Natural killer cell (primary cell): Measurements from ENCODE around the gene TANC1. TPM values are rescaled to one million over a fixed set of nuclear protein-coding genes. Genes with fewer than 3 reads are reported as not detected.

Experiments used
- ATAC-seq, 3 donors: fragments of 150-1000 bp in 2 of 3; fragments of 200-7000 bp in 1 of 3; cut with Tn5 transposase; 1 replicate in 1 of 3; 2 replicates in 2 of 3; pipeline ENCODE4 v1.10.0; 2021; ENCODE audit warnings: mild to moderate bottlenecking in 2 of 3, moderate library complexity in 2 of 3
- DNase-seq, 2 donors: peaks; one replicate each; pipeline versions ENCODE4 v3.0.0 to v3.0.0-alpha.2; 2013 to 2021; ENCODE audit warnings: mixed read lengths in 1 of 2
- H3K27ac ChIP-seq: one replicate; pipeline ENCODE4 v1.5.1; 2013; ENCODE audit warnings: mild to moderate bottlenecking, low read length
- H3K27me3 ChIP-seq: one replicate; pipeline ENCODE4 v1.6.1; 2013; ENCODE audit warnings: low read length; ENCODE audit not compliant: control insufficient read depth, insufficient read depth
- H3K36me3 ChIP-seq: one replicate; pipeline ENCODE4 v1.6.1; 2013; ENCODE audit warnings: low read length; ENCODE audit not compliant: control insufficient read depth, insufficient read depth
- H3K4me1 ChIP-seq: one replicate; pipeline ENCODE4 v1.6.1; 2013; ENCODE audit warnings: low read length; ENCODE audit not compliant: control insufficient read depth, insufficient read depth
- H3K4me3 ChIP-seq: one replicate; pipeline ENCODE4 v1.5.1; 2013; ENCODE audit warnings: low read length
- H3K9me3 ChIP-seq: one replicate; pipeline ENCODE4 v1.6.1; 2013; ENCODE audit warnings: low read length; ENCODE audit not compliant: control insufficient read depth, insufficient read depth
- H3K27ac Mint-ChIP-seq, 2 donors: one replicate each; pipeline ENCODE4 v1.8.0; 2022; ENCODE audit warnings: mild to moderate bottlenecking in 2 of 2, mixed read lengths in 2 of 2, moderate library complexity in 1 of 2
- H3K27me3 Mint-ChIP-seq, 2 donors: one replicate each; pipeline ENCODE4 v1.8.0; 2022; ENCODE audit warnings: low read depth in 2 of 2, mixed read lengths in 2 of 2
- H3K36me3 Mint-ChIP-seq: one replicate; pipeline ENCODE4 v1.8.0; 2022; ENCODE audit warnings: mixed read lengths
- H3K4me1 Mint-ChIP-seq, 2 donors: one replicate each; pipeline ENCODE4 v1.8.0; 2022; ENCODE audit warnings: mixed read lengths in 2 of 2
- H3K4me3 Mint-ChIP-seq: one replicate; pipeline ENCODE4 v1.8.0; 2022; ENCODE audit warnings: mild to moderate bottlenecking, moderate library complexity, mixed read lengths
- H3K9me3 Mint-ChIP-seq, 2 donors: one replicate each; pipeline ENCODE4 v1.8.0; 2022; ENCODE audit warnings: mixed read lengths in 2 of 2
- WGBS: methylation state at CpG from one replicate; pipeline ENCODE4 v1.1.7; 2013; ENCODE audit warnings: missing lambda C conversion rate; ENCODE audit not compliant: insufficient coverage; 5-methylcytosine and 5-hydroxymethylcytosine counted together
- intact Hi-C: fragments of 100-400 bp; cut with micrococcal nuclease; formaldehyde crosslinking; loops from one replicate; pipeline ENCODE4 v1.14.2; 2022
- total RNA-seq, 4 donors: library from RNA; stranded (reverse); fragments of 120-200 nt in 1 of 4; gene quantifications; one replicate each; pipeline versions ENCODE4 v1.2.3 to v1.2.4, GENCODE V29; 2013 to 2022
- TF ChIP-seq, protein P1 (sequence below): fragments of 200-600 bp; IDR thresholded peaks from one replicate; pipeline ENCODE4 v1.8.0; 2022; ENCODE audit warnings: antibody characterized with exemption

The TANC1 gene
- total RNA-seq, 3 donors from 2014 or later (not counting 1 experiment from before 2014, with no cell fraction given): 0.82 to 4.2 (median 1.1) TPM

DNA sequence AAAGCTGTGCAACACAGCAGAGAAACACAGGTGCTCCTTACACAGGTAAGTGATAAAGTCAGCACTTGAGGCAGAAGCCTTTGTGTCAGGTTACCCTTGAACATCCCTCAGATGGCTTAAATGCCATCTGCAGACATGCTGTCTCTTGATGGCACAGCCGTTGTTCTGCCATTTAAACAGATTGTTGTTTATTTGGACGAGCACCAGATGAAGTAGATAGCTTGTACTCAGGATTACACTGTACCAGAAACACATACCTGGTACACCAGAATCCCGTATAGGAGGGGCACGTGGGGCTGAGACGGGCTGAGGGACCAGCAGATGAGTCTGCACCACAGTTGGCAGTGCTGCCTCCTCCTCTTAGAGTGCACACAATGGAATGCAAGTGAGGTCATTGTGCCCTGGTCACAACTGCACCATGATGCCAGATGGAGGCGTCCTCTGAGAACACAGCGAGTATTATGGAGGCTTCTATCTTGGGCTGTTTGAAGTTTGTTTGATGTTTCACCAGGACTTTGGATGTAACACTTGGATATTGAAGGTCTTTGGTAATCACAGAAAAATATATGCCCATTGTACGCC, 143.0 kb downstream of the TANC1 start:
- TF ChIP-seq, protein P1, sequence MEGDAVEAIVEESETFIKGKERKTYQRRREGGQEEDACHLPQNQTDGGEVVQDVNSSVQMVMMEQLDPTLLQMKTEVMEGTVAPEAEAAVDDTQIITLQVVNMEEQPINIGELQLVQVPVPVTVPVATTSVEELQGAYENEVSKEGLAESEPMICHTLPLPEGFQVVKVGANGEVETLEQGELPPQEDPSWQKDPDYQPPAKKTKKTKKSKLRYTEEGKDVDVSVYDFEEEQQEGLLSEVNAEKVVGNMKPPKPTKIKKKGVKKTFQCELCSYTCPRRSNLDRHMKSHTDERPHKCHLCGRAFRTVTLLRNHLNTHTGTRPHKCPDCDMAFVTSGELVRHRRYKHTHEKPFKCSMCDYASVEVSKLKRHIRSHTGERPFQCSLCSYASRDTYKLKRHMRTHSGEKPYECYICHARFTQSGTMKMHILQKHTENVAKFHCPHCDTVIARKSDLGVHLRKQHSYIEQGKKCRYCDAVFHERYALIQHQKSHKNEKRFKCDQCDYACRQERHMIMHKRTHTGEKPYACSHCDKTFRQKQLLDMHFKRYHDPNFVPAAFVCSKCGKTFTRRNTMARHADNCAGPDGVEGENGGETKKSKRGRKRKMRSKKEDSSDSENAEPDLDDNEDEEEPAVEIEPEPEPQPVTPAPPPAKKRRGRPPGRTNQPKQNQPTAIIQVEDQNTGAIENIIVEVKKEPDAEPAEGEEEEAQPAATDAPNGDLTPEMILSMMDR: no peak
- no peak overlapping the region for H3K27ac ChIP-seq
- H3K4me1 ChIP-seq: no peaks in the 10 kb centered on the region
- Mint-ChIP-seq H3K36me3 (no peaks in the 10 kb centered on the region), H3K27ac (no peak overlapping the region), H3K4me3 (no peak overlapping the region), H3K27me3 (peaks cover 8 to 13% of the 10 kb centered on the region in 2 donors), H3K4me1 (no peaks in the 10 kb centered on the region), H3K9me3 (no peaks in the 10 kb centered on the region)
- H3K4me3 ChIP-seq: no peak overlapping the region
- H3K27me3 ChIP-seq: no peaks in the 10 kb centered on the region
- intact Hi-C loops: no loop called here
- H3K9me3 ChIP-seq: no peaks in the 10 kb centered on the region
- H3K36me3 ChIP-seq: no peaks in the 10 kb centered on the region
- ATAC-seq (no peak), DNase-seq (no peak)
- 96% methylated on average over 8 of the region's 8 CpGs for WGBS

DNA sequence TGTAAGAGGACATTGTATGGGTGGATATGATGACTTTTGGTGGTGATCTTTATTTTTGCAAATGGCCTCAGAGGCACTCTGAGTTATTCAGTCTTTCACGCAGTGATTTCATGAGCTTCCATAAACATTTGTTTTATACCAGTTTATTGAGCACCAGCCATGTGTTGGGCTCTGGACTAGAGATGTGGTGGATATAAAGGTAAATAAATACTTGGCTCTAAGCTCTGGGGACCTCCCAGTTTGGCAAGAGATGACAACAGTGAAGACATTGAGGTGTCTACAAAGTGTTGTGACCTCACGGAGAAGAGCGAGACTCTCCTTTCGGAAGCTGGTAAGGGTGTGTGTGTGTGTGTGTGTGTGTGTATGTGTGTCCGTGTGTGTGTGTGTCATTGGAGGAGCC, 146.4 kb downstream of the TANC1 start:
- DNase-seq (no peak), ATAC-seq (no peak)
- Mint-ChIP-seq H3K27me3 (peaks cover 5 to 8% of the 10 kb centered on the region in 2 donors), H3K27ac (no peak overlapping the region), H3K9me3 (no peaks in the 10 kb centered on the region), H3K4me1 (peaks cover 12 to 16% of the 10 kb centered on the region in 2 donors), H3K4me3 (no peak overlapping the region), H3K36me3 (no peaks in the 10 kb centered on the region)
- no peak overlapping the region for H3K27ac ChIP-seq
- intact Hi-C loops: loop anchor here (5.0 kb wide), 1 partner anchor 1093 kb away; no protein-coding TSS in a partner anchor
- TF ChIP-seq, protein P1: no peak
- H3K4me1 ChIP-seq: peaks cover 7% of the 10 kb centered on the region
- H3K4me3 ChIP-seq: no peak overlapping the region
- WGBS: 96% methylated on average over 5 of the region's 5 CpGs
- no peaks in the 10 kb centered on the region for H3K36me3 ChIP-seq
- H3K9me3 ChIP-seq: no peaks in the 10 kb centered on the region
- no peaks in the 10 kb centered on the region for H3K27me3 ChIP-seq

DNA sequence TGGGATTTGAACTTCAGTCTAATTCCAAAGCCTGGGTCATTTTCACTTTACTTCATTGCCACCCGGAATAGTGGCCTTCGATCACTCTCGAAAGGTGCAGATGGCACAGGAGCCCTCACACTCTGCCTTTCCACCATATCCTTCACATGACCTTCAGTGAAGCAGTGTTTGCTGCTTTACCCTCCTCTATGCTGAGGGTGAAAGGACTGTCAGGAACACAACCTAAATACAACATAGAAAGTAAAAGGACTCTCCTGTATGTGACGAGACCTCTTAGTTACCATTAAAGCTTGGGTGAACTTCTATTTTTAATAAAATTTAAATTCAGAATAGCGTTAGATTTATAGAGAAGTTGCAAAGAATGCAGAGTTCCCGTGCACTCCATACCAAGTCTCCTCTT, 148.5 kb downstream of the TANC1 start:
- no peaks in the 10 kb centered on the region for H3K36me3 ChIP-seq
- DNase-seq (no peak), ATAC-seq (no peak)
- WGBS: 100% methylated on average over 3 of the region's 6 CpGs
- intact Hi-C loops: loop anchor here (5.0 kb wide), 1 partner anchor 1095 kb away; no protein-coding TSS in a partner anchor
- Mint-ChIP-seq H3K4me3 (no peak overlapping the region), H3K27ac (no peak overlapping the region), H3K9me3 (no peaks in the 10 kb centered on the region), H3K36me3 (no peaks in the 10 kb centered on the region), H3K27me3 (peaks cover 3 to 8% of the 10 kb centered on the region in 2 donors), H3K4me1 (peaks cover 12 to 19% of the 10 kb centered on the region in 2 donors)
- TF ChIP-seq, protein P1: no peak
- no peaks in the 10 kb centered on the region for H3K27me3 ChIP-seq
- H3K4me1 ChIP-seq: peaks cover 8% of the 10 kb centered on the region
- no peaks in the 10 kb centered on the region for H3K9me3 ChIP-seq
- no peak overlapping the region for H3K4me3 ChIP-seq
- no peak overlapping the region for H3K27ac ChIP-seq

DNA sequence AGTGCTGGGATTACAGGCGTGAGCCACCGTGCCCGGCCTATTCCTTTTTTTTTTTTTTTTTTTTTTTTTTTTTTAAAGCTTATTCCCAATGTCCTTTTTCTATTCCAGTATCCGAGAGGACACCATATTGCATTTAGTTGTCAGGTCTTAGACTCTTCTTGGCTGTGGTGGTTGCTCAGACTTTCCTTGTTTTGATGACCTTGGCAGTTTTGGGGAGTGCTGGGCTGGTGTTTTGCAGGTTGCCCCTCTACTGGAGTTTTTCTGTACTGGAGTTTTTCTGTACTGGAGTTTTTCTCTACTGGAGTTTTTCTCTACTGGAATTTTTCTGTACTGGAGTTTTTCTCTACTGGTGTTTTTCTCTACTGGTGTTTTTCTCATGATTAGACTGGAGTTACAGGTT, 149.2 kb downstream of the TANC1 start:
- Histone ChIP-seq H3K4me1 (peaks cover 8% of the 10 kb centered on the region), H3K27me3 (no peaks in the 10 kb centered on the region), H3K9me3 (no peaks in the 10 kb centered on the region), H3K27ac (no peak overlapping the region), H3K36me3 (no peaks in the 10 kb centered on the region), H3K4me3 (no peak overlapping the region)
- Mint-ChIP-seq H3K36me3 (no peaks in the 10 kb centered on the region), H3K4me3 (no peak overlapping the region), H3K9me3 (no peaks in the 10 kb centered on the region), H3K27me3 (peaks cover 3 to 8% of the 10 kb centered on the region in 2 donors), H3K27ac (no peak overlapping the region), H3K4me1 (peaks cover 12 to 19% of the 10 kb centered on the region in 2 donors)
- intact Hi-C loops: loop anchor here (1.0 to 5.0 kb wide), 4 partner anchors 67 to 1095 kb away; no protein-coding TSS in a partner anchor
- ATAC-seq (no peak), DNase-seq (no peak)
- TF ChIP-seq, protein P1: no peak
- WGBS: 83% methylated on average over 1 of the region's 4 CpGs
